ENCODE results near the gene MFSD6.
"Not testable (repeated sequence)": the region's sequence is repeated elsewhere in the genome, so short reads cannot be mapped to it uniquely, and the experiment has no call there.

Gene MFSD6

DNA sequence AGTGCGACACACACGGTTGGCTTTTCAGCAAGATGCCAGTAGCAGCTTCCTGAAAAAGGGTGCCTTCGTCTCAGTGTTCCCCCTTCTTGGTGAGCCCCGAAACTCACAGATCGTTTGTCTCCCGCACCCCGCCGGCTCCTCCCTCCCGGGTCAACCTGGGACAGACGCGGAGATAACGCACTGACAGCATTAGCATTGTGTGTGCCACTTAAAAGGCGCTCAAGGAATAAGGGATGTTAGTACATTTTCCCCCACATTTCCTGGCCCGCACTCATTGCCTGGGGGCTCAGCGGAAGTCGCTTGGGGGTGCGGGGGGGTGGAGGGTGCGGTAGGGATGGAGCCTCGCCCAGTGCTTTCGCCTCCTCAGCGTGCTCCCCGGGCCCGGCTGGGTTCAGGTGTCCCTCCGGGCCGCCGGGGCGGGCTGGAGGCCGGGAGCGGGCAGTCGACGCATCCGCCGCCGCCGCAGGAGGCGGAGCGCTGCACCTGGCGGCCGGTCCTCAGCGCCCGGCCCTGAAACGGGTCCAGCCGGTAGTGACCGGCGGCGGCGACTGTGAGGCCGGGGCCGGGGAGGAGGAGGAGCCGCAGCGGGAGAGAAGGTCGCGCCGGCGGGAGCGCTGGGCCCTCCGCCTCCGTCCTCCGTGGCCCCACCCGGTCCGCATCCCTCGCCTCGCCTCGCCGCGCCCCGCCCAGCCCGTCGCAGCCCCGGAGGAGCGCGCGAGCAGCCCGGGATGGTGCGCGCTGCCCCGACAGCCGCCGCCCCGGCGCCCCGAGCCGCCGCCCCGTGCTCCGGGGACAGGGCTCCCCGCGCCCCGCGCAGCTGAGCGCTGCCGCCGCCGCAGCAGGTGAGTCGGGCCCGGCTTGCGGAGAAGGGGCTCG lies at the start of gene MFSD6 (continued):
- TF ChIP-seq ATF2 (tag by site-specific recombination; IDR thresholded peaks at IDR 0.05; ENCODE audit: low read depth) = no peak
- TF ChIP-seq, protein P1, sequence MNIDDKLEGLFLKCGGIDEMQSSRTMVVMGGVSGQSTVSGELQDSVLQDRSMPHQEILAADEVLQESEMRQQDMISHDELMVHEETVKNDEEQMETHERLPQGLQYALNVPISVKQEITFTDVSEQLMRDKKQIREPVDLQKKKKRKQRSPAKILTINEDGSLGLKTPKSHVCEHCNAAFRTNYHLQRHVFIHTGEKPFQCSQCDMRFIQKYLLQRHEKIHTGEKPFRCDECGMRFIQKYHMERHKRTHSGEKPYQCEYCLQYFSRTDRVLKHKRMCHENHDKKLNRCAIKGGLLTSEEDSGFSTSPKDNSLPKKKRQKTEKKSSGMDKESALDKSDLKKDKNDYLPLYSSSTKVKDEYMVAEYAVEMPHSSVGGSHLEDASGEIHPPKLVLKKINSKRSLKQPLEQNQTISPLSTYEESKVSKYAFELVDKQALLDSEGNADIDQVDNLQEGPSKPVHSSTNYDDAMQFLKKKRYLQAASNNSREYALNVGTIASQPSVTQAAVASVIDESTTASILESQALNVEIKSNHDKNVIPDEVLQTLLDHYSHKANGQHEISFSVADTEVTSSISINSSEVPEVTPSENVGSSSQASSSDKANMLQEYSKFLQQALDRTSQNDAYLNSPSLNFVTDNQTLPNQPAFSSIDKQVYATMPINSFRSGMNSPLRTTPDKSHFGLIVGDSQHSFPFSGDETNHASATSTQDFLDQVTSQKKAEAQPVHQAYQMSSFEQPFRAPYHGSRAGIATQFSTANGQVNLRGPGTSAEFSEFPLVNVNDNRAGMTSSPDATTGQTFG (tag by site-specific recombination; IDR thresholded peaks at IDR 0.05; ENCODE audit: borderline replicate concordance) = no peak
- no peak for TF ChIP-seq ZNF645 (tag by site-specific recombination; IDR thresholded peaks at IDR 0.05)
- no peak for TF ChIP-seq ZNF555 (tag by site-specific recombination; conservative IDR thresholded peaks at IDR 0.05)
- peak; percentile 46; the same call in 1 of the 2 replicates for TF ChIP-seq ZBTB11 (tag by site-specific recombination; conservative IDR thresholded peaks at IDR 0.05; ENCODE audit: low read depth)

DNA sequence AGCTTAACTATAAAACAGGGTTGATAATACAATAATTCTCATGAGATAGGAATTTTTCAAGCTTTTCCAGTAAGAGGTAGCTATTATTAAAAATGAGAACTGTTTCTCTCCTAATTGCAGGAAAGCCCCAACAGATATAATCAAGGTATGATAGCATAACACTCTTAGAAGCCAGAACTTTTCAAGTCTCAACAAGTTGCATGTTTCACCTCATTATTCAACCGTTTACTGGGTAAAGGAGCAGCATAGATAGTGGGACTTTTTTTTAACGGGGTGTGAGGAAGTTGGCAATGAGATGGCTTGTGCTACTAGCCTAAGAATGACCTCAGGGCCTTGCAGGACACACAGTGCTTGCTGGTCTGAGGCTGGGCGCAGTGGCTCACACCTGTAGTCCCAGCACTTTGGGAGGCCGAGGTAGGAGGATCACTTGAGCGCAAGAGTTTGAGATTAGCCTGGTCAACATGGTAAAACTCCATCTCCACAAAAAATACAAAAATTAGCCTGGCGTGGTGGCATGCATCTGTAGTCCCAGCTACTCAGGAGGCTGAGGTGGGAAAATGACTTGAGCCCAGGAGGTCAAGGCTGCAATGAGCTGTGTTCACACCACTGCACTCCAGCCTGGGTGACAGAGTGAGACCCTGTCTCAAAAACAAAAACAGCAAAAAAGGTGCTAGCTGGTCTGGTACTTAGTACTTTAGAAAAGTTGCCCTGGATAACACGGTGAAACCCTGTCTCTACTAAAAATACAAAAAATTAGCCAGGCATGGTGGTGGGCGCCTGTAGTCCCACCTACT lies 49.3 kb upstream of the MFSD6 start:
- H3K9me3 ChIP-seq (ENCODE audit: control insufficient read depth, insufficient read depth, low read depth, low read length); H3K4me1 ChIP-seq (ENCODE audit: control insufficient read depth, insufficient read depth, low read length); POLR2A ChIA-PET; H3K4me3 ChIP-seq (ENCODE audit: low read depth, low read length); CTCF ChIA-PET; H3K27ac ChIP-seq (ENCODE audit: extremely low read depth, low read depth, low read length): not testable (repeated sequence)
- H3K36me3 ChIP-seq (ENCODE audit: control insufficient read depth in 2 of 2, insufficient read depth in 1 of 2, low read length in 2 of 2) = peaks cover 0 to 11% of the 10 kb centered on the region in 2 experiments; a peak in 2 of 3 replicates

- ChIA-PET CTCF (interaction anchor here (0.8 to 1.0 kb wide), 2 partner anchors 9 to 41 kb away, joined by 3 to 6 read pairs; partner anchors contain the start of gene HIBCH), POLR2A (no interaction called here)
- no peaks in the 10 kb centered on the region for H3K9me3 ChIP-seq (ENCODE audit: control insufficient read depth, insufficient read depth, low read depth, low read length)
- TF ChIP-seq HOXC10 (CRISPR knock-in tag; IDR thresholded peaks at IDR 0.05) (no peak), KLF9 (tag by site-specific recombination; IDR thresholded peaks at IDR 0.05; ENCODE audit: low read depth) (no peak), ZNF670 (tag by site-specific recombination; IDR thresholded peaks at IDR 0.05; ENCODE audit: low read depth) (no peak)
- TF ChIP-seq, protein P2, sequence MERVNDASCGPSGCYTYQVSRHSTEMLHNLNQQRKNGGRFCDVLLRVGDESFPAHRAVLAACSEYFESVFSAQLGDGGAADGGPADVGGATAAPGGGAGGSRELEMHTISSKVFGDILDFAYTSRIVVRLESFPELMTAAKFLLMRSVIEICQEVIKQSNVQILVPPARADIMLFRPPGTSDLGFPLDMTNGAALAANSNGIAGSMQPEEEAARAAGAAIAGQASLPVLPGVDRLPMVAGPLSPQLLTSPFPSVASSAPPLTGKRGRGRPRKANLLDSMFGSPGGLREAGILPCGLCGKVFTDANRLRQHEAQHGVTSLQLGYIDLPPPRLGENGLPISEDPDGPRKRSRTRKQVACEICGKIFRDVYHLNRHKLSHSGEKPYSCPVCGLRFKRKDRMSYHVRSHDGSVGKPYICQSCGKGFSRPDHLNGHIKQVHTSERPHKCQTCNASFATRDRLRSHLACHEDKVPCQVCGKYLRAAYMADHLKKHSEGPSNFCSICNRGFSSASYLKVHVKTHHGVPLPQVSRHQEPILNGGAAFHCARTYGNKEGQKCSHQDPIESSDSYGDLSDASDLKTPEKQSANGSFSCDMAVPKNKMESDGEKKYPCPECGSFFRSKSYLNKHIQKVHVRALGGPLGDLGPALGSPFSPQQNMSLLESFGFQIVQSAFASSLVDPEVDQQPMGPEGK (tag by site-specific recombination; IDR thresholded peaks at IDR 0.05) = no peak
- TF ChIP-seq, protein P3, sequence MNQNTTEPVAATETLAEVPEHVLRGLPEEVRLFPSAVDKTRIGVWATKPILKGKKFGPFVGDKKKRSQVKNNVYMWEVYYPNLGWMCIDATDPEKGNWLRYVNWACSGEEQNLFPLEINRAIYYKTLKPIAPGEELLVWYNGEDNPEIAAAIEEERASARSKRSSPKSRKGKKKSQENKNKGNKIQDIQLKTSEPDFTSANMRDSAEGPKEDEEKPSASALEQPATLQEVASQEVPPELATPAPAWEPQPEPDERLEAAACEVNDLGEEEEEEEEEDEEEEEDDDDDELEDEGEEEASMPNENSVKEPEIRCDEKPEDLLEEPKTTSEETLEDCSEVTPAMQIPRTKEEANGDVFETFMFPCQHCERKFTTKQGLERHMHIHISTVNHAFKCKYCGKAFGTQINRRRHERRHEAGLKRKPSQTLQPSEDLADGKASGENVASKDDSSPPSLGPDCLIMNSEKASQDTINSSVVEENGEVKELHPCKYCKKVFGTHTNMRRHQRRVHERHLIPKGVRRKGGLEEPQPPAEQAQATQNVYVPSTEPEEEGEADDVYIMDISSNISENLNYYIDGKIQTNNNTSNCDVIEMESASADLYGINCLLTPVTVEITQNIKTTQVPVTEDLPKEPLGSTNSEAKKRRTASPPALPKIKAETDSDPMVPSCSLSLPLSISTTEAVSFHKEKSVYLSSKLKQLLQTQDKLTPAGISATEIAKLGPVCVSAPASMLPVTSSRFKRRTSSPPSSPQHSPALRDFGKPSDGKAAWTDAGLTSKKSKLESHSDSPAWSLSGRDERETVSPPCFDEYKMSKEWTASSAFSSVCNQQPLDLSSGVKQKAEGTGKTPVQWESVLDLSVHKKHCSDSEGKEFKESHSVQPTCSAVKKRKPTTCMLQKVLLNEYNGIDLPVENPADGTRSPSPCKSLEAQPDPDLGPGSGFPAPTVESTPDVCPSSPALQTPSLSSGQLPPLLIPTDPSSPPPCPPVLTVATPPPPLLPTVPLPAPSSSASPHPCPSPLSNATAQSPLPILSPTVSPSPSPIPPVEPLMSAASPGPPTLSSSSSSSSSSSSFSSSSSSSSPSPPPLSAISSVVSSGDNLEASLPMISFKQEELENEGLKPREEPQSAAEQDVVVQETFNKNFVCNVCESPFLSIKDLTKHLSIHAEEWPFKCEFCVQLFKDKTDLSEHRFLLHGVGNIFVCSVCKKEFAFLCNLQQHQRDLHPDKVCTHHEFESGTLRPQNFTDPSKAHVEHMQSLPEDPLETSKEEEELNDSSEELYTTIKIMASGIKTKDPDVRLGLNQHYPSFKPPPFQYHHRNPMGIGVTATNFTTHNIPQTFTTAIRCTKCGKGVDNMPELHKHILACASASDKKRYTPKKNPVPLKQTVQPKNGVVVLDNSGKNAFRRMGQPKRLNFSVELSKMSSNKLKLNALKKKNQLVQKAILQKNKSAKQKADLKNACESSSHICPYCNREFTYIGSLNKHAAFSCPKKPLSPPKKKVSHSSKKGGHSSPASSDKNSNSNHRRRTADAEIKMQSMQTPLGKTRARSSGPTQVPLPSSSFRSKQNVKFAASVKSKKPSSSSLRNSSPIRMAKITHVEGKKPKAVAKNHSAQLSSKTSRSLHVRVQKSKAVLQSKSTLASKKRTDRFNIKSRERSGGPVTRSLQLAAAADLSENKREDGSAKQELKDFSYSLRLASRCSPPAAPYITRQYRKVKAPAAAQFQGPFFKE (tag by site-specific recombination; IDR thresholded peaks at IDR 0.05; ENCODE audit: borderline replicate concordance) = no peak
These were observed 47.6 kb upstream of the MFSD6 start for GRCh38 chr2:190360561-190360960.

More at GRCh38 chr2:190360561-190360960, 47.6 kb upstream of the MFSD6 start:
- H3K4me1 ChIP-seq (ENCODE audit: control insufficient read depth, insufficient read depth, low read length) = no peaks in the 10 kb centered on the region
- peaks cover 0 to 11% of the 10 kb centered on the region in 2 experiments; a peak in 2 of 3 replicates for H3K36me3 ChIP-seq (ENCODE audit: control insufficient read depth in 2 of 2, insufficient read depth in 1 of 2, low read length in 2 of 2)
- no peak overlapping the region for H3K27ac ChIP-seq (ENCODE audit: extremely low read depth, low read depth, low read length)
- H3K4me3 ChIP-seq (ENCODE audit: low read depth, low read length) = no peak overlapping the region
